Gastrocnemius medialis (tissue), 4 donors: ENCODE results near the gene ADRB2. TPM values are rescaled to one million over a fixed set of nuclear protein-coding genes. Genes with fewer than 3 reads are reported as not detected.
A peak's percentile ranks its signal among the peaks of the same experiment; 100 is the strongest.

Experiments used
- ATAC-seq, 2 donors: fragments of 150-250 bp; one replicate each; pipeline ENCODE4 v1.9.1; 2016
- DNase-seq, 2 donors: peaks; one replicate each; pipeline ENCODE4 v3.0.0-alpha.2; 2019
- H3K27ac ChIP-seq, 4 donors: fragments of 200-600 bp; sonication (generic); 1 replicate in 1 of 4; 2 replicates in 3 of 4; pipeline ENCODE4 v1.5.1; 2016 to 2018; ENCODE audit warnings: mild to moderate bottlenecking in 2 of 4, moderate library complexity in 1 of 4
- H3K27me3 ChIP-seq, 3 donors: fragments of 200-600 bp; sonication (generic) in 2 of 3; 1 replicate in 1 of 3; 2 replicates in 2 of 3; pipeline versions ENCODE4 v1.5.1 to v1.6.0; 2016 to 2019; ENCODE audit warnings: mild to moderate bottlenecking in 1 of 3, moderate library complexity in 1 of 3
- H3K36me3 ChIP-seq, 2 donors: fragments of 200-600 bp; sonication (generic) in 1 of 2; one replicate each; pipeline ENCODE4 v1.5.1; 2017 to 2018
- H3K4me1 ChIP-seq, 2 donors: fragments of 200-600 bp; sonication (generic) in 1 of 2; one replicate each; pipeline ENCODE4 v1.5.1; 2016 to 2017; ENCODE audit warnings: mild to moderate bottlenecking in 2 of 2
- H3K4me3 ChIP-seq, 4 donors: fragments of 200-600 bp; sonication (generic) in 3 of 4; 1 replicate in 1 of 4; 2 replicates in 3 of 4; pipeline ENCODE4 v1.5.1; 2016 to 2019; ENCODE audit warnings: mild to moderate bottlenecking in 2 of 4
- H3K9me3 ChIP-seq, 3 donors: fragments of 200-600 bp; sonication (generic) in 2 of 3; 1 replicate in 1 of 3; 2 replicates in 2 of 3; pipeline ENCODE4 v1.5.1; 2016 to 2019
- POLR2A ChIP-seq, 2 donors: fragments of 450-650 bp; IDR thresholded peaks; one replicate each; pipeline ENCODE4 v1.6.1; 2017; ENCODE audit warnings: antibody characterized with exemption in 2 of 2, mild to moderate bottlenecking in 2 of 2, moderate library complexity in 2 of 2
- in situ Hi-C, 4 donors: fragments of 200-750 bp; cut with MboI; loops; one replicate each; pipeline versions ENCODE4 v1.15.0 to v1.8.0; 2017; ENCODE audit warnings: low sequenced_read_pairs in 4 of 4
- intact Hi-C: fragments of 100-400 bp; cut with DNase I; formaldehyde crosslinking; loops from one replicate; pipeline ENCODE4 v1.15.1; 2023; ENCODE audit warnings: low total_unique reads
- total RNA-seq, 4 donors: library from RNA; depleted of rRNA; stranded (reverse); fragments of >200 nt; gene quantifications; one replicate each; pipeline versions ENCODE4 v1.1.0 to v1.2.3, GENCODE V29; 2016
- TF ChIP-seq, protein P1 (sequence below), 5 experiments: fragments of 450-650 bp in 3 of 5; fragments of 200-600 bp in 2 of 5; sonication (generic) in 2 of 5; IDR thresholded peaks in 4 of 5; conservative IDR thresholded peaks in 1 of 5; 1 replicate in 4 of 5; 2 replicates in 1 of 5; pipeline ENCODE4 v1.5.1; 2016 to 2019; ENCODE audit warnings: antibody characterized with exemption in 5 of 5, mild to moderate bottlenecking in 3 of 5, moderate library complexity in 3 of 5

Gene ADRB2
- total RNA-seq, 4 donors from 2014 or later: 4.2 to 17.3 (median 6.8) TPM

DNA sequence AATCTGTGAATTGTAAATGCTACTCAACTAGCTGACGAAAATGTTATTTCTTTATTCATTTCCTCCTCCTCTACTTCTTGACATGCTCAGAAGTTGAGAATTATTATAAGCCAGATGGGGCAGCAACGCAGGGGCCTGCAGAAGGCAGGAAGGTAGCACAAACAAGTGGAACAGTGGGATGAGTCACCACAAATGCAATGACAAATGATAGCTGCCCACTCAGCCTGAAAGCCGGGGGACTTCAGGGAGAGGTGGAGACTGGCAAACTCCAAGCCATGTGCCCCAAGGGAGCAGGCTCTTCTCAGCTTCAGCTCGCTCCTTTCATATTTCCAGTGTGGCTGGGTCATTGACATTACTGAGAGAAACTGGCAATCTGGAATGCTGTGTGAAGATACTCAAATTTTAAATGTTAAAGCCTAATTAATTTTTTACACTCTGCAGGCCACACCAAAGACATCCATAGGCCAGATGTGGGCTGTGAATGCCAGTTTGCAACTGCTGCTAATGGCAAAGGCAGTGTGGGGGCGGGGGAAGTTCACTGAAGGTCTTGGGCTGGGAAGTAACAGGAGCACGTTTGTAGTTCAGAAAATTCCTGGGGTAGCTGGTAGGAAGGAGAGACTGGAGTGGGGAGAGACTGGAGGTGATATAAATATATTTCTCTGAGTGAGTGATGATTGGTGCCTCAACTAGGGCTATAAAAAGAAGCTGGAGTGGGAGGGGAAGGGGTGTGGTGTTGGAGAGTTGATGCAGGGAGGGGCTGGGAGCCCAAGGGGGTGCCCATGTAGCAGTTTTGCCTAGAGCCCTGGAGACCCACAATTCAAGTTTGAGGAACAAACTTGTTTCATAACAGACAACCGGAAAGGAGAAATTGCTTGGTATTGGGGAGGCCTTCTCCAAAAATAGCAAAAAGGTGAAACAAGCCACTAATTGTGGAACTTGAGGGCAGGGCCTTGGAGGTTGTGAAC lies 20.8 kb upstream of the ADRB2 start:
- Histone ChIP-seq H3K27me3 (no peaks in the 10 kb centered on the region), H3K4me3 (no peak overlapping the region), H3K4me1 (peaks cover 21 to 27% of the 10 kb centered on the region in 2 donors), H3K9me3 (no peaks in the 10 kb centered on the region), H3K27ac (peak overlapping the region in 2 of 4 donors; percentile 39 to 53), H3K36me3 (no peaks in the 10 kb centered on the region)
- DNase-seq (peak in 1 of 2 donors; percentile 10), ATAC-seq (peak in 1 of 2 donors; percentile 32)
- intact Hi-C loops (no loop called here), in situ Hi-C loops (no loop called here)
- TF ChIP-seq POLR2A (IDR thresholded peaks at IDR 0.05): no peak
- TF ChIP-seq, protein P1, sequence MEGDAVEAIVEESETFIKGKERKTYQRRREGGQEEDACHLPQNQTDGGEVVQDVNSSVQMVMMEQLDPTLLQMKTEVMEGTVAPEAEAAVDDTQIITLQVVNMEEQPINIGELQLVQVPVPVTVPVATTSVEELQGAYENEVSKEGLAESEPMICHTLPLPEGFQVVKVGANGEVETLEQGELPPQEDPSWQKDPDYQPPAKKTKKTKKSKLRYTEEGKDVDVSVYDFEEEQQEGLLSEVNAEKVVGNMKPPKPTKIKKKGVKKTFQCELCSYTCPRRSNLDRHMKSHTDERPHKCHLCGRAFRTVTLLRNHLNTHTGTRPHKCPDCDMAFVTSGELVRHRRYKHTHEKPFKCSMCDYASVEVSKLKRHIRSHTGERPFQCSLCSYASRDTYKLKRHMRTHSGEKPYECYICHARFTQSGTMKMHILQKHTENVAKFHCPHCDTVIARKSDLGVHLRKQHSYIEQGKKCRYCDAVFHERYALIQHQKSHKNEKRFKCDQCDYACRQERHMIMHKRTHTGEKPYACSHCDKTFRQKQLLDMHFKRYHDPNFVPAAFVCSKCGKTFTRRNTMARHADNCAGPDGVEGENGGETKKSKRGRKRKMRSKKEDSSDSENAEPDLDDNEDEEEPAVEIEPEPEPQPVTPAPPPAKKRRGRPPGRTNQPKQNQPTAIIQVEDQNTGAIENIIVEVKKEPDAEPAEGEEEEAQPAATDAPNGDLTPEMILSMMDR (IDR thresholded peaks at IDR 0.05 in 4 of 5, conservative IDR thresholded peaks at IDR 0.05 in 1 of 5): no peak

DNA sequence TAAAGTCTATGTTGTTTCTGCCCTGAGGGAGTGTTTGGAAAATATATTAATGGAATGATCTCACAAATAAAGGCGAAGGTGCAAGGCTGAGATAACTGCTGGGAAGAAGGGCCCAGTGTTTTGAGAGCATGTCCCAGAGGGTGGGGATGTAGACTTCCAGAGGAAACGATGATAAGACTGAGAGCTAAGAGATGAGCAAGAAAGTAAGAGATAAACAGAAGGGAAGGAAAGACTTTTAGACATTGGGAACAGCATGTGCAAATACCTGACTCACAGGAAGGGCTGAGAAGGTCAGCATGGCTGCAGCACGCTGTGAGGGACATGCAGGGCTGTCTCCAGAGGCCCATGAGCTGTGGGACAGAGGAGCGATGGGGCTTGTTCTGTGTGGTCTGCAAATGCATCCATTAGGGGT lies 19.9 kb upstream of the ADRB2 start:
- H3K27ac ChIP-seq: no peak overlapping the region
- no peak for DNase-seq
- H3K4me1 ChIP-seq: peaks cover 21 to 27% of the 10 kb centered on the region in 2 donors
- TF ChIP-seq, protein P1 (IDR thresholded peaks at IDR 0.05 in 4 of 5, conservative IDR thresholded peaks at IDR 0.05 in 1 of 5): no peak
- TF ChIP-seq POLR2A (IDR thresholded peaks at IDR 0.05): no peak
- in situ Hi-C loops: no loop called here
- H3K27me3 ChIP-seq: no peaks in the 10 kb centered on the region
- ATAC-seq: no peak
- H3K9me3 ChIP-seq: no peaks in the 10 kb centered on the region
- intact Hi-C loops: no loop called here
- H3K36me3 ChIP-seq: no peaks in the 10 kb centered on the region
- no peak overlapping the region for H3K4me3 ChIP-seq

DNA sequence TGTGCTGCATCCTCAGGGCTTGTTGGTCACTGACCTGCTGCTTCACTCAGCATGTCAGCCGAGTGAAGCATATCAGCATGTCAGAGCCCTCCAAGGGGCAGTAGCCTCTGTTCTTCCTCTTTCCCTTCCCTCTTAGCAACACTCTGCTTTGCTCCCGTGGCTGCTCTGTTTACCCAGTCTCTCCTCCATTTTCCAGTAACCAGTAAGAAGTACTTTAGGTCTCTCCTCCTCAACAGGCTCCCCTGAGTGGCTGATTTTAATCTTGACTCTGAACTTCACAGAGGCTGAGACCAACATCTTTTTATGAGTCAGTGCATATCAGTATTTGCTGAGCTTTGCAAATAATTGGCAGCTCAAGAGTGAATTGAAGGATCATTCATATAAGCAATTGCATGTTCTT lies 18.6 kb upstream of the ADRB2 start:
- H3K4me3 ChIP-seq: no peak overlapping the region
- H3K27ac ChIP-seq: no peak overlapping the region
- H3K9me3 ChIP-seq: no peaks in the 10 kb centered on the region
- no peak for ATAC-seq
- H3K36me3 ChIP-seq: no peaks in the 10 kb centered on the region
- TF ChIP-seq, protein P1 (IDR thresholded peaks at IDR 0.05 in 4 of 5, conservative IDR thresholded peaks at IDR 0.05 in 1 of 5): no peak
- TF ChIP-seq POLR2A (IDR thresholded peaks at IDR 0.05): no peak
- no peaks in the 10 kb centered on the region for H3K27me3 ChIP-seq
- in situ Hi-C loops (no loop called here), intact Hi-C loops (no loop called here)
- peaks cover 21 to 27% of the 10 kb centered on the region in 2 donors for H3K4me1 ChIP-seq
- no peak for DNase-seq

DNA sequence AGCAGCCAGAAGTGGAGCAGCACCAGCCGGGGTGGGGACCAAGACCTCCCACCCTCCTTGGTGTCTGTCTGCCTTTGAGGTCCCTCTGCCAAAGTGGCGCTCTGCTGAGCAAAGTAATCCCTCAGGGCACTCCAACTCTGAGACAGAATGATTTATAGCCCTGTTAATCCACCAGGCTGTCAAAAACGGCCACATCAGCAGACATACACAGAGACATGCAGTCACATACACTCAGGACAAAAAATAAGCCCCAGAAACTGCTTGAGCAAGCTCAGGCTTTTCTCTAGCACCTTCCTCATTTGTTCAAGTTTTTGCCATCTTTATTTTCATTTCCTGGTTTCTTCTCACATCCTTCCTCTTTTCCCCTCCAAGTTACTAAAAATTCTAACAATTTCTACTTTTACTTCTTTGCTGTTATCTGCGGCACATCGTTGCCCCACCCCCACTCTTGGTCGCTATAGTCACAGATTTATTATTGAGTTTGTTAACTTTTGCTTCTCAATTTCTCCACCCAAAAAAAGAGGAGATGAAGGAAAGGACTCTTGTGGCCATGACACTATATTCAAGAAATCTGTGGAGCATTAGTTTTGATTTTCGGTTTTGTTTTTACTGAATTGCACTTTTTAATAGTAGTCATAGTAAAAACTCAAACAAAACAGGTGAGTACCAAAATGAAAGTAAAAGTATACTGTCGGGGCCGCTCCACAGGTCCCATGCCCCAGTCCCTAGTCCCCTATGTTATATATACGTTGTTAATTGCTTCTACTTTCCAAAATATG lies 17.4 kb upstream of the ADRB2 start:
- peaks cover 21 to 27% of the 10 kb centered on the region in 2 donors for H3K4me1 ChIP-seq
- TF ChIP-seq POLR2A (IDR thresholded peaks at IDR 0.05): no peak
- H3K4me3 ChIP-seq: peak overlapping the region; percentile 8 to 27 (median 20)
- no peaks in the 10 kb centered on the region for H3K27me3 ChIP-seq
- in situ Hi-C loops: no loop called here
- intact Hi-C loops: no loop called here
- H3K9me3 ChIP-seq: no peaks in the 10 kb centered on the region
- H3K27ac ChIP-seq: no peak overlapping the region
- peak; percentile 60 to 71 for ATAC-seq
- no peak for DNase-seq
- no peaks in the 10 kb centered on the region for H3K36me3 ChIP-seq
